Fibroblast of the conjunctiva (primary cell): Measurements from ENCODE around the gene AGO4.

Experiments used
- DNase-seq: peaks from one replicate; pipeline ENCODE4 v3.0.0-alpha.2; 2010; ENCODE audit warnings: low read depth

Gene AGO4

GRCh38 chr1:35894656-35895055 lies 86.8 kb downstream of the AGO4 start:
- DNase-seq, result no peak

DNA sequence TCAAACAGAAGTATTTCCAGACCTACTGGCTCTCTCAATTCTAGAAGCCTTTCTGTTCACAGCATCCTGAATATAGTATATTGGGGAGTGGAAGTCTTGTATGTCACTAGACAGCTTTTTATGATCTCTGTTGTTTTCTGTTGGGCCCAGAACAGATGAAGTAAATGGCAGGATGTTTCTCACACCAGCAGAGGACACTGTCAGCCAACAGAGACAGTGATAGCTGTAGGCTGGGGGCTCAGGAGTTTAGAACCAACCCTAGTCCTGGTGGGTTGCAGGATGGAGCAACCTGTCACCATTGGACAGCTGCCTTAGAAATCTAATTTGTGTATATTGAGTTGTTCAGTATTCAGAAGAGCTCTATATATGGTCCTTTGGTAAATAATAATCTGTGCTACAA lies 92.1 kb downstream of the AGO4 start:
- no peak for DNase-seq

GRCh38 chr1:35901235-35901634 lies 93.4 kb downstream of the AGO4 start:
- no peak for DNase-seq

- DNase-seq, result no peak
These were observed 94.9 kb downstream of the AGO4 start for GRCh38 chr1:35902671-35903070.
